Mucosa of descending colon (tissue), 3 donors: ENCODE measurements around the gene OTULINL. TPM values are rescaled to one million over a fixed set of nuclear protein-coding genes. Genes with fewer than 3 reads are reported as not detected.

Experiments
- ATAC-seq: fragments of 200-7000 bp; cut with Tn5 transposase; one replicate; pipeline ENCODE4 v1.9.1; 2020; ENCODE audit warnings: mild to moderate bottlenecking, moderate library complexity
- DNase-seq, 3 donors: peaks; one replicate each; pipeline ENCODE4 v3.0.0-alpha.2; 2020
- H3K36me3 ChIP-seq: fragments of 200-600 bp; one replicate; pipeline ENCODE4 v1.8.0; 2021; ENCODE audit warnings: low read depth, mild to moderate bottlenecking
- H3K4me1 ChIP-seq: fragments of 200-600 bp; one replicate; pipeline ENCODE4 v1.8.0; 2021; ENCODE audit warnings: low read depth, mild to moderate bottlenecking
- H3K4me3 ChIP-seq: fragments of 200-600 bp; one replicate; pipeline ENCODE4 v1.8.0; 2021; ENCODE audit warnings: mild to moderate bottlenecking
- H3K9me3 ChIP-seq: fragments of 200-600 bp; one replicate; pipeline ENCODE4 v1.8.0; 2021; ENCODE audit warnings: mild to moderate bottlenecking
- intact Hi-C, 2 donors: fragments of 100-400 bp; cut with DNase I in 1 of 2; cut with micrococcal nuclease in 1 of 2; formaldehyde crosslinking; loops; one replicate each; pipeline versions ENCODE4 v1.11.0 to v1.11.1; 2022; cut with DNase I, micrococcal nuclease
- total RNA-seq, 3 donors: library from RNA; stranded (reverse); fragmentation: NEBNext Ultra II Directional in 2 of 3; extraction: Animal tissue kit (Norgen Biotek cat#: 25700) in 2 of 3; gene quantifications; one replicate each; pipeline versions ENCODE4 v1.2.1 to v1.2.4, GENCODE V29; 2021 to 2023
- TF ChIP-seq, protein P1 (sequence below): fragments of 200-600 bp; IDR thresholded peaks from one replicate; pipeline ENCODE4 v1.8.0; 2022; ENCODE audit warnings: antibody characterized with exemption, mild to moderate bottlenecking
- donor health status: DM: no; HTN: no; CAD: no; lungs with moderate emphysema.
- donor health status: DM: no; HTN: no; CAD: no.
- donor health status: DM: no; HTN: yes; CAD: no.

Gene OTULINL
- total RNA-seq, 3 donors from 2014 or later = 33.9 to 67.2 (median 60.1) TPM

DNA sequence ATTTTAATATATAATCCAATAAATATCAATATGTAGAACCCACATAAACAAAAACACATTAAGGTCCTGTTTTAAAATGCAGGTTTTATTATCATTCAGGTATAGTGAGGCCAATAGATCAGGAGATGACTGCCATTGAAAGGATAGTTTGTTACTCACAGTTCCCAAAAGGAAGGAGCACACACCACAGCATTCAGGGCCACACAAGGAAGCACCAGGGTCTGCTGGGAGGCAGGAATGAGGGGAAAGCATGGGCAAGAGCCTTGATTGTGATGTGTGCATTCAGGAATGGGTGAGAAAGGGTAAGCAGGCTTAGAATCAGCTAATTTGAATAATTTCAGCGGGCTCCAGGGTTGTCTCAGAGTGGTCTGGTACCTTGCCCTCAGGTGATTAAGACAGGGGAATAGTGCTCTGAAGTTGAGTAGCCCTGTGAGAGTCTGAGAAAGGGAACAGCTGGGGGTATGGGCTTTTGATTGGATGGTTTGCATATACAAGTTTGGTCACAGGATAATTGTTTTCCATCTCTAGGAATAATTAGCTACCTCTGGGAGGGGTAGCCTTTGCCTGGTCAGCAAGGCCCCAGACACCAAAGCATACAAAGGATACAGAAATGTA is 63.1 kb downstream of the OTULINL start:
- H3K4me3 ChIP-seq = no peak overlapping the region
- intact Hi-C loops = no loop called here
- TF ChIP-seq, protein P1, sequence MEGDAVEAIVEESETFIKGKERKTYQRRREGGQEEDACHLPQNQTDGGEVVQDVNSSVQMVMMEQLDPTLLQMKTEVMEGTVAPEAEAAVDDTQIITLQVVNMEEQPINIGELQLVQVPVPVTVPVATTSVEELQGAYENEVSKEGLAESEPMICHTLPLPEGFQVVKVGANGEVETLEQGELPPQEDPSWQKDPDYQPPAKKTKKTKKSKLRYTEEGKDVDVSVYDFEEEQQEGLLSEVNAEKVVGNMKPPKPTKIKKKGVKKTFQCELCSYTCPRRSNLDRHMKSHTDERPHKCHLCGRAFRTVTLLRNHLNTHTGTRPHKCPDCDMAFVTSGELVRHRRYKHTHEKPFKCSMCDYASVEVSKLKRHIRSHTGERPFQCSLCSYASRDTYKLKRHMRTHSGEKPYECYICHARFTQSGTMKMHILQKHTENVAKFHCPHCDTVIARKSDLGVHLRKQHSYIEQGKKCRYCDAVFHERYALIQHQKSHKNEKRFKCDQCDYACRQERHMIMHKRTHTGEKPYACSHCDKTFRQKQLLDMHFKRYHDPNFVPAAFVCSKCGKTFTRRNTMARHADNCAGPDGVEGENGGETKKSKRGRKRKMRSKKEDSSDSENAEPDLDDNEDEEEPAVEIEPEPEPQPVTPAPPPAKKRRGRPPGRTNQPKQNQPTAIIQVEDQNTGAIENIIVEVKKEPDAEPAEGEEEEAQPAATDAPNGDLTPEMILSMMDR = no peak
- H3K9me3 ChIP-seq = no peaks in the 10 kb centered on the region
- no peaks in the 10 kb centered on the region for H3K4me1 ChIP-seq
- ATAC-seq = no peak
- no peaks in the 10 kb centered on the region for H3K36me3 ChIP-seq
- DNase-seq = no peak

DNA sequence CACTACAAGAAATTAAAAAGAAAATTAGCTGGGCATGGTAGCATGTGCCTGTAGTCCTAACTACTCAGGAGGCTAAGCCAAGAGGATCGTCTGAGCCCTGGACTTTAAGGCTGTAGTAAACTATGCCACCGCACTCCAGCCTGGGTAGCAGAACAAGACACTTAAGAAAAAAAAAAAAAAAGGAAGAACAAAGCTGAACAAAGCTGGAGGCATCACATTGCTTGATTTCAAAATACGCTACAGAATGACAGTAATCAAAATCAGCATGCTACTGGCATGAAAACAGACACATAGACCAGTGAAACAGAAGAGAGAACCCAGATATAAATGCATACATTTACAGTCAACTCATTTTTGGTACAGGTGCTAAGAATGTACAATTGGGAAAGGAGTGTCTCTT is 68.5 kb downstream of the OTULINL start:
- H3K9me3 ChIP-seq = no peaks in the 10 kb centered on the region
- no peaks in the 10 kb centered on the region for H3K36me3 ChIP-seq
- intact Hi-C loops = no loop called here
- ATAC-seq (no peak), DNase-seq (no peak)
- no peak overlapping the region for H3K4me3 ChIP-seq
- H3K4me1 ChIP-seq = no peaks in the 10 kb centered on the region
- TF ChIP-seq, protein P1 = no peak

DNA sequence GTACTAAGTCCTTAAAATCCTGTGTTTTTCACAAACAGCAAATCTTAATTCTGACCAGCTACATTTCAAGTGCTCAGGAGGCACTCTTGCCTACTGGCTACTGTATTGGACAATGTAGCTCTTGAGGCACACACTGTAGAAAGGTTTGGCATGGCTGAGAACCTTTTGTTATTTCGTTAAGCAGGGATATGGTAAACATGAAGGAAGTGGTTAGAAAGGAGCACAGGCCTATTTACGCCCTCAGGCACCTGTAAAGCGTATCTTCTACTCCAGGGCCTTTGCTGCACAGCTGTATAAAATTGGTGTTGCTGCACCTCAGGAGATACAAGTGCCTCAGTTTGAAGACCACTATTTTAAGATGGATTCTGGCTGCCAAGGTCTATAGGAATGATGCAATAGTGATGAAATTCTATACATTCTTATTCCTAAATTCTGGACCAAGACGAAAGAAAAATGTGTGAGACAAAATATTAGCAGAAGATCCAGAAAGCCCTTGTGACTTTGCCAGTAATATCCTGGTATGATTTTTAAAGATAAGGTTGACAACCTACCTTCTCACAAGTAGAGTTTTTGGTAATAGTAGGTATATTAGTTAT is 73.7 kb downstream of the OTULINL start:
- H3K9me3 ChIP-seq = no peaks in the 10 kb centered on the region
- no peaks in the 10 kb centered on the region for H3K4me1 ChIP-seq
- ATAC-seq (no peak), DNase-seq (no peak)
- TF ChIP-seq, protein P1 = no peak
- H3K36me3 ChIP-seq = no peaks in the 10 kb centered on the region
- H3K4me3 ChIP-seq = no peak overlapping the region
- intact Hi-C loops = no loop called here

GRCh38 chr5:14656898-14657297 is 75.3 kb downstream of the OTULINL start:
- no peak for DNase-seq
- Histone ChIP-seq H3K4me3 (no peak overlapping the region), H3K9me3 (no peaks in the 10 kb centered on the region), H3K4me1 (no peaks in the 10 kb centered on the region), H3K36me3 (no peaks in the 10 kb centered on the region)
- intact Hi-C loops = no loop called here
- TF ChIP-seq, protein P1 = no peak
- no peak for ATAC-seq

DNA sequence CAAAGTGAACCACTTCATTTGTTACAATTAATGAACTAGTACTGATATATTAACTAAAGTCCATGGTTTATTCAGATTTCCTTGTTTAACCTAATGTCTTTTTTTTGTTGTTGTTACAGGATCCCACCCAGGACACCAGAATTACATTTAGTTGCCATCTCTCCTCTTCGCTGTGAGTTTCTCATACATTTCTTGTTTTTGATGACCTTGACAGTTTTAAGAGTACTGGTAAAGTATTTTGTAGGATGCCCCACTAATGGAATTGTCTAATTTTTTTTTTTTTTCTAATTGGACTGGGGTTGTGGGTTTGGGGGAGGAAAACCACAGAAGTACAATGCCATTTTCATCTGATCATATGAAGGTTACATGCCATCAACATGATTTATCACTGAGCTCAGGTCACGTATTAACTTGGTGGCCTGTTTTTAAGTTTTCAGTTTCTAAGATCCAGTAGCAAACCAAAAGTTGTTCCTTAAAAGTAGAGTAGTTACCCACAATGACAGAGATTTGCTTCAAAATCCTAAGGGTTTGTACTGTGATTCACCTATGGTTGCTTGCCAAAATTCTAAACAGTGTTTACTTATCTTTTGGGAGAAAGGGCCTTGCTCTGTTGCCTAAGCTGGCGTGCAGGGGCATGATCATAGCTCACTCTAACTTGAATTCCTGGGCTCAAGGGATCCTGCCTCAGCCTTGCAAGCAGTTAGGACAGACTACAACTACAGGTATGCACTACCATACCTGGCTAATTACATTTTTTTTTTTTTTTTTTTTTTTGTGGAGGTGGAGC is 78.4 kb downstream of the OTULINL start:
- intact Hi-C loops = no loop called here

More for the DNA sequence above, 78.4 kb downstream of the OTULINL start:
- no peak for DNase-seq
- TF ChIP-seq, protein P1 = no peak
- Histone ChIP-seq H3K4me1 (peaks cover 6% of the 10 kb centered on the region), H3K9me3 (no peaks in the 10 kb centered on the region), H3K4me3 (no peak overlapping the region), H3K36me3 (no peaks in the 10 kb centered on the region)
- ATAC-seq = no peak
